Erythroblast (primary cell): ENCODE measurements around the gene SLC12A9.

ENCODE experiments used
- GATA1 ChIP-seq: IDR thresholded peaks from 2 replicates; pipeline ENCODE4 v1.6.1; 2011; ENCODE audit warnings: low read depth, mild to moderate bottlenecking, control low read depth, low read length, moderate library complexity
- POLR2A ChIP-seq: IDR thresholded peaks from 2 replicates; pipeline ENCODE4 v1.6.1; 2011; ENCODE audit warnings: mild to moderate bottlenecking, low read length

GRCh38 chr7:100882785-100883526 lies 30.4 kb downstream of the SLC12A9 start:
- TF ChIP-seq POLR2A (no peak), GATA1 (no peak)
